GM12878 (cell line): ENCODE data around the gene BATF. TPM values are rescaled to one million over a fixed set of nuclear protein-coding genes. Genes with fewer than 3 reads are reported as not detected.

Experiments used
- ATF3 ChIP-seq: IDR thresholded peaks from 2 replicates; pipeline ENCODE4 v1.6.1; 2011; ENCODE audit warnings: low read depth, mild to moderate bottlenecking, low read length, moderate library complexity, borderline replicate concordance; ENCODE audit errors: extremely low read depth
- CUX1 ChIP-seq: IDR thresholded peaks from 2 replicates; pipeline ENCODE4 v1.6.1; 2012; ENCODE audit warnings: improper control_type of control experiment, low read depth, low read length; ENCODE audit not compliant: insufficient replicate concordance
- DPF2 ChIP-seq: fragments of 450-650 bp; IDR thresholded peaks from 2 replicates; pipeline ENCODE4 v1.6.1; 2017; ENCODE audit warnings: mild to moderate bottlenecking
- ELK1 ChIP-seq: IDR thresholded peaks from 2 replicates; pipeline ENCODE4 v1.6.1; 2012; ENCODE audit warnings: low read depth, low read length, improper control_type of control experiment
- HDAC2 ChIP-seq: fragments of 200-600 bp; sonication (generic); IDR thresholded peaks from 2 replicates; pipeline ENCODE4 v1.6.1; 2017
- NFYB ChIP-seq: IDR thresholded peaks from 2 replicates; pipeline ENCODE4 v1.6.1; 2011; ENCODE audit warnings: low read depth, mild to moderate bottlenecking, low read length, improper control_type of control experiment, moderate library complexity; ENCODE audit not compliant: insufficient read depth
- NKRF ChIP-seq: fragments of 450-650 bp; conservative IDR thresholded peaks from 2 replicates; pipeline ENCODE4 v1.6.1; 2017; ENCODE audit warnings: mild to moderate bottlenecking, moderate library complexity
- NRF1 ChIP-seq: conservative IDR thresholded peaks from 2 replicates; pipeline ENCODE4 v1.6.1; 2011; ENCODE audit warnings: mild to moderate bottlenecking, low read depth, low read length, improper control_type of control experiment
- PBX3 ChIP-seq: IDR thresholded peaks from 2 replicates; pipeline ENCODE4 v1.6.1; 2011; ENCODE audit warnings: mild to moderate bottlenecking, low read depth, low read length, moderate library complexity; ENCODE audit not compliant: insufficient replicate concordance
- TARDBP ChIP-seq: IDR thresholded peaks from 2 replicates; pipeline ENCODE4 v1.6.1; 2016; ENCODE audit warnings: borderline replicate concordance
- ZNF384 ChIP-seq: IDR thresholded peaks from 2 replicates; pipeline ENCODE4 v1.6.1; 2012; ENCODE audit warnings: low read depth, mild to moderate bottlenecking, low read length, improper control_type of control experiment, borderline replicate concordance
- ZNF592 ChIP-seq: fragments of 450-650 bp; IDR thresholded peaks from 2 replicates; pipeline ENCODE4 v1.6.1; 2017; ENCODE audit warnings: mild to moderate bottlenecking, moderate library complexity
- polyA plus RNA-seq, 11 experiments: library from polyadenylated mRNA; depleted of rRNA in 4 of 11; unstranded in 6 of 11; stranded (reverse) in 5 of 11; fragments of >200 nt; fragmentation: Nextera tagmentation in 4 of 11; fragmentation: Illumina TruSeq in 1 of 11; extraction: Ambion mirVana in 4 of 11; extraction: Trizol in 1 of 11; gene quantifications; 1 replicate in 1 of 11; 2 replicates in 10 of 11; pipeline versions ENCODE4 v1.2.1 to v1.2.3, GENCODE V29; 2011 to 2016; ENCODE audit warnings: inconsistent platforms in 2 of 11, missing spikeins in 2 of 11, low read depth in 1 of 11
- total RNA-seq, 4 experiments: library from RNA; depleted of rRNA in 3 of 4; stranded (reverse); fragments of >200 nt in 3 of 4; fragmentation: Illumina TruSeq in 1 of 4; extraction: Trizol in 1 of 4; gene quantifications; 2 replicates each; pipeline versions ENCODE4 v1.2.1 to v1.2.3, GENCODE V29; 2013 to 2021

Gene BATF
- total and polyA plus RNA-seq, 10 of the 15 experiments (the other 5 are each of a cell fraction or from before 2014, with no cell fraction given), result 10.0 to 154 (median 103) TPM

GRCh38 chr14:75514673-75515628, 7.3 kb upstream of the BATF start (continued):
- TF ChIP-seq NFYB (no peak), PBX3 (no peak), DPF2 (no peak; the same call in none of the 2 replicates), NKRF (peak; percentile 21; the same call in 1 of the 2 replicates), CUX1 (peak; percentile 55), ZNF592 (no peak), ZNF384 (peak; percentile 32; the same call in 1 of the 2 replicates), ATF3 (no peak), TARDBP (no peak), NRF1 (no peak), ELK1 (no peak), HDAC2 (no peak)
